GM23338 (cell line): ENCODE results near the gene CADPS. TPM values are rescaled to one million over a fixed set of nuclear protein-coding genes. Genes with fewer than 3 reads are reported as not detected.

Source experiments
- ATAC-seq: fragments of 200-7000 bp; cut with Tn5 transposase; 3 replicates; pipeline ENCODE4 v1.9.1; 2020
- DNase-seq: peaks from one replicate; pipeline ENCODE4 v3.0.0-alpha.2; 2015; ENCODE audit warnings: low spot score
- H2AFZ ChIP-seq: fragments of 200-600 bp; sonication (generic); 2 replicates; pipeline ENCODE4 v1.8.0; 2016; ENCODE audit warnings: antibody characterized with exemption, mild to moderate bottlenecking, moderate library complexity
- H3F3A ChIP-seq: fragments of 200-600 bp; sonication (generic); replicated peaks from 2 replicates; pipeline ENCODE4 v1.8.0; 2017; ENCODE audit warnings: antibody characterized with exemption, mixed run types, low read depth
- H3K27ac ChIP-seq: fragments of 200-600 bp; sonication (generic); 2 replicates; pipeline ENCODE4 v1.6.1; 2016; ENCODE audit warnings: low read depth
- H3K27me3 ChIP-seq: fragments of 200-600 bp; sonication (generic); 2 replicates; pipeline ENCODE4 v1.8.0; 2016; ENCODE audit warnings: mild to moderate bottlenecking, mixed run types, moderate library complexity; ENCODE audit not compliant: insufficient read depth
- H3K36me3 ChIP-seq: fragments of 200-600 bp; sonication (generic); 2 replicates; pipeline ENCODE4 v1.8.0; 2016; ENCODE audit warnings: mild to moderate bottlenecking; ENCODE audit not compliant: insufficient read depth
- H3K4me1 ChIP-seq: fragments of 200-600 bp; sonication (generic); 2 replicates; pipeline ENCODE4 v1.8.0; 2016; ENCODE audit warnings: mild to moderate bottlenecking, moderate library complexity; ENCODE audit not compliant: insufficient read depth
- H3K4me2 ChIP-seq: fragments of 200-600 bp; sonication (generic); 2 replicates; pipeline ENCODE4 v1.7.1; 2017; ENCODE audit warnings: mixed run types
- H3K4me3 ChIP-seq: fragments of 200-600 bp; sonication (generic); 2 replicates; pipeline ENCODE4 v1.6.1; 2016; ENCODE audit warnings: mixed run types
- H3K79me2 ChIP-seq: fragments of 200-600 bp; sonication (generic); replicated peaks from 2 replicates; pipeline ENCODE4 v1.8.0; 2017; ENCODE audit warnings: mild to moderate bottlenecking; ENCODE audit not compliant: insufficient read depth
- H3K9me2 ChIP-seq: fragments of 200-600 bp; sonication (generic); 2 replicates; pipeline ENCODE4 v1.8.0; 2017; ENCODE audit not compliant: insufficient read depth
- H4K20me1 ChIP-seq: fragments of 200-600 bp; sonication (generic); replicated peaks from 2 replicates; pipeline ENCODE4 v1.8.0; 2017; ENCODE audit warnings: mild to moderate bottlenecking; ENCODE audit not compliant: insufficient read depth
- H3K27ac Mint-ChIP-seq: 2 replicates; pipeline ENCODE4 v1.8.0; 2020; ENCODE audit warnings: inconsistent platforms, mild to moderate bottlenecking, moderate library complexity, mixed read lengths
- H3K27me3 Mint-ChIP-seq: 3 replicates; pipeline ENCODE4 v1.8.0; 2022; ENCODE audit warnings: low read depth, mild to moderate bottlenecking, moderate library complexity, mixed read lengths, inconsistent platforms; ENCODE audit not compliant: insufficient read depth, poor library complexity
- H3K36me3 Mint-ChIP-seq: 3 replicates; pipeline ENCODE4 v1.8.0; 2021; ENCODE audit warnings: low read depth, mild to moderate bottlenecking, inconsistent platforms, moderate library complexity, mixed read lengths
- H3K4me1 Mint-ChIP-seq: 3 replicates; pipeline ENCODE4 v1.8.0; 2020; ENCODE audit warnings: mild to moderate bottlenecking, inconsistent platforms, mixed read lengths
- H3K4me3 Mint-ChIP-seq: 3 replicates; pipeline ENCODE4 v1.8.0; 2021; ENCODE audit warnings: moderate library complexity, mild to moderate bottlenecking, inconsistent platforms, mixed read lengths
- H3K9me3 Mint-ChIP-seq: 3 replicates; pipeline ENCODE4 v1.8.0; 2020; ENCODE audit warnings: moderate library complexity, mild to moderate bottlenecking, inconsistent platforms, mixed read lengths
- CREB1 ChIP-seq: fragments of 250-450 bp; sonication (Bioruptor Pico); IDR thresholded peaks from 2 replicates; pipeline ENCODE4 v1.5.0; 2020; ENCODE audit warnings: low read depth, mild to moderate bottlenecking, moderate library complexity
- CTCF ChIP-seq, 2 experiments: fragments of 200-600 bp in 1 of 2; sonication (generic) in 1 of 2; conservative IDR thresholded peaks; 2 replicates each; pipeline versions ENCODE4 v1.5.1 to v1.6.1; 2016 to 2017; ENCODE audit warnings: antibody characterized with exemption in 2 of 2, low read depth in 2 of 2, mild to moderate bottlenecking in 2 of 2, moderate library complexity in 1 of 2
- EZH2phosphoT487 ChIP-seq: fragments of 200-600 bp; sonication (generic); IDR thresholded peaks from one replicate; pipeline ENCODE4 v1.8.1; 2018; ENCODE audit warnings: antibody characterized with exemption; ENCODE audit not compliant: unreplicated experiment
- POLR2AphosphoS5 ChIP-seq: IDR thresholded peaks from 2 replicates; pipeline ENCODE4 v1.6.1; 2016; ENCODE audit warnings: antibody characterized with exemption, low read depth
- ZNF331 ChIP-seq: fragments of 250-450 bp; sonication (Bioruptor Pico); IDR thresholded peaks from 2 replicates; pipeline ENCODE4 v1.5.0; 2020; ENCODE audit warnings: low read depth, mild to moderate bottlenecking, moderate library complexity
- ZNF462 ChIP-seq: fragments of 250-450 bp; sonication (Bioruptor Pico); IDR thresholded peaks from 2 replicates; pipeline ENCODE4 v1.5.0; 2020; ENCODE audit warnings: mild to moderate bottlenecking, moderate library complexity
- polyA plus RNA-seq: library from polyadenylated mRNA; unstranded; fragments of >200 nt; fragmentation: Nextera tagmentation; extraction: Ambion mirVana; gene quantifications from 2 replicates; pipeline ENCODE4 v1.2.1, GENCODE V29; 2016
- total RNA-seq: library from RNA; depleted of rRNA; stranded (reverse); fragments of >200 nt; shearing (Covaris generic); gene quantifications from 2 replicates; pipeline ENCODE4 v1.2.3, GENCODE V29; 2014
- TF ChIP-seq, protein P1 (sequence below): IDR thresholded peaks from 2 replicates; pipeline ENCODE4 v1.6.1; 2016; ENCODE audit warnings: antibody characterized with exemption

CADPS gene
- total and polyA plus RNA-seq, 2 experiments from 2014 or later = 14.7 to 22.0 TPM

- H3K4me2 ChIP-seq = no peak overlapping the region
These were observed 4.9 kb downstream of the CADPS start for GRCh38 chr3:62870321-62870720.

DNA sequence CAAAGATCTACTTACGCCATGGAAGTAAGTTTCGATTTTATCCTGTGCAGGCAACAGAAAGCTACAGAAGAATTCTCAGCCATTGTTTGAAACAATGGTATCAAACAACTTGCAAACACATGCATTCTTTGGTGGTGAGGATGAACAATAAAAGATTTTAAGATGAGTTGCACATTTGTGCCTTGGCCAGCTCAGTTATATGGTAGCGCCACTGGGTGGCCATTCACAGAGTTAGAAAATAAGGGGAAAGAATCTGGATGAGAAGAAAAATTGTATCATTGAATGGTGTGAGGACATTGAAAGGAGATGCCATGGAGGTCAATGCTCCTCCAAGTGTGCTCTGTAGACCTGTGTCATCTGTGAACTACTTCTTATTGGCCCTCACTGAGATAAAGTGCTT is 11.6 kb downstream of the CADPS start:
- H3K4me2 ChIP-seq = no peak overlapping the region
- no peak overlapping the region for H3K4me3 Mint-ChIP-seq
- TF ChIP-seq, protein P1, sequence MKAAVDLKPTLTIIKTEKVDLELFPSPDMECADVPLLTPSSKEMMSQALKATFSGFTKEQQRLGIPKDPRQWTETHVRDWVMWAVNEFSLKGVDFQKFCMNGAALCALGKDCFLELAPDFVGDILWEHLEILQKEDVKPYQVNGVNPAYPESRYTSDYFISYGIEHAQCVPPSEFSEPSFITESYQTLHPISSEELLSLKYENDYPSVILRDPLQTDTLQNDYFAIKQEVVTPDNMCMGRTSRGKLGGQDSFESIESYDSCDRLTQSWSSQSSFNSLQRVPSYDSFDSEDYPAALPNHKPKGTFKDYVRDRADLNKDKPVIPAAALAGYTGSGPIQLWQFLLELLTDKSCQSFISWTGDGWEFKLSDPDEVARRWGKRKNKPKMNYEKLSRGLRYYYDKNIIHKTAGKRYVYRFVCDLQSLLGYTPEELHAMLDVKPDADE = no peak
- peak; percentile 35 to 57 for TF ChIP-seq CTCF (conservative IDR thresholded peaks at IDR 0.05; ENCODE audit: low read depth in 2 of 2)
- ATAC-seq (no peak), DNase-seq (no peak)
- no peaks in the 10 kb centered on the region for H3K36me3 Mint-ChIP-seq
- no peaks in the 10 kb centered on the region for H3K9me2 ChIP-seq
- no peaks in the 10 kb centered on the region for H4K20me1 ChIP-seq
- no peak overlapping the region for H2AFZ ChIP-seq
- no peak overlapping the region for H3K4me3 ChIP-seq
- H3K4me1 Mint-ChIP-seq = peaks cover 27% of the 10 kb centered on the region
- H3K27ac ChIP-seq = no peak overlapping the region
- H3K4me1 ChIP-seq = peaks cover 17% of the 10 kb centered on the region
- H3K36me3 ChIP-seq = no peaks in the 10 kb centered on the region
- H3K27me3 Mint-ChIP-seq = no peaks in the 10 kb centered on the region
- no peaks in the 10 kb centered on the region for H3K9me3 Mint-ChIP-seq
- H3F3A ChIP-seq = no peaks in the 10 kb centered on the region
- H3K27ac Mint-ChIP-seq = no peak overlapping the region
- no peaks in the 10 kb centered on the region for H3K79me2 ChIP-seq
- H3K27me3 ChIP-seq = no peaks in the 10 kb centered on the region

More at GRCh38 chr3:62870321-62870720, 4.9 kb downstream of the CADPS start:
- Histone ChIP-seq H3K36me3 (no peaks in the 10 kb centered on the region), H3K4me1 (peaks cover 13% of the 10 kb centered on the region), H4K20me1 (no peaks in the 10 kb centered on the region), H3F3A (no peaks in the 10 kb centered on the region), H2AFZ (no peak overlapping the region), H3K27ac (no peak overlapping the region), H3K79me2 (peaks cover 20% of the 10 kb centered on the region; the same call in 1 of the 2 replicates), H3K9me2 (no peaks in the 10 kb centered on the region), H3K27me3 (no peaks in the 10 kb centered on the region), H3K4me3 (no peak overlapping the region)
- H3K4me3 Mint-ChIP-seq = no peak overlapping the region
- H3K27ac Mint-ChIP-seq = no peak overlapping the region
- peaks cover 1% of the 10 kb centered on the region for H3K27me3 Mint-ChIP-seq
- no peak for TF ChIP-seq ZNF331 (CRISPR knock-in tag)
- no peaks in the 10 kb centered on the region for H3K36me3 Mint-ChIP-seq
- ATAC-seq (no peak), DNase-seq (no peak)
- H3K4me1 Mint-ChIP-seq = peaks cover 11% of the 10 kb centered on the region
- no peaks in the 10 kb centered on the region for H3K9me3 Mint-ChIP-seq

- peaks cover 33% of the 10 kb centered on the region for H3K4me1 ChIP-seq
- Mint-ChIP-seq H3K36me3 (no peaks in the 10 kb centered on the region), H3K9me3 (no peaks in the 10 kb centered on the region), H3K4me1 (peaks cover 40% of the 10 kb centered on the region), H3K4me3 (no peak overlapping the region), H3K27me3 (no peaks in the 10 kb centered on the region), H3K27ac (peak overlapping the region; percentile 39)
- H2AFZ ChIP-seq = no peak overlapping the region
- H3K4me2 ChIP-seq = peak overlapping the region; percentile 10; the same call in 1 of the 2 replicates
- H3K79me2 ChIP-seq = no peaks in the 10 kb centered on the region
- ATAC-seq (no peak), DNase-seq (no peak)
- H3K4me3 ChIP-seq = no peak overlapping the region
- H3K27ac ChIP-seq = peak overlapping the region; percentile 52; the same call in 1 of the 2 replicates
- H3K27me3 ChIP-seq = no peaks in the 10 kb centered on the region
- H4K20me1 ChIP-seq = no peaks in the 10 kb centered on the region
- no peaks in the 10 kb centered on the region for H3K9me2 ChIP-seq
- no peaks in the 10 kb centered on the region for H3K36me3 ChIP-seq
- H3F3A ChIP-seq = no peaks in the 10 kb centered on the region
- TF ChIP-seq ZNF462 = no peak
- TF ChIP-seq EZH2phosphoT487 = no peak
- no peak for TF ChIP-seq POLR2AphosphoS5
- no peak for TF ChIP-seq CREB1 (CRISPR knock-in tag)
These were observed 15.9 kb downstream of the CADPS start for GRCh38 chr3:62859203-62859791.
